PC-3 (cell line): ENCODE measurements around the gene TP63. TPM values are rescaled to one million over a fixed set of nuclear protein-coding genes. Genes with fewer than 3 reads are reported as not detected.

Experiments used
- ATAC-seq: fragments of 200-7000 bp; cut with Tn5 transposase; 2 replicates; pipeline ENCODE4 v1.9.1; 2020; ENCODE audit warnings: mild to moderate bottlenecking, moderate library complexity
- BruUV-seq: library from RNA; stranded (reverse); fragments of 400-500 nt; replicated peaks from 2 replicates; lab custom pipeline; 2021; lab: Mats Ljungman, UMichigan
- CTCF ChIA-PET: fragments of 300-600 bp; sonication (Branson Sonifier 250); formaldehyde crosslinking; loops from one replicate; lab custom pipeline; 2022; ENCODE audit warnings: antibody characterized with exemption; lab: Charles Lee
- POLR2A ChIA-PET: fragments of 300-600 bp; sonication (Branson Sonifier 250); formaldehyde crosslinking; loops from one replicate; lab custom pipeline; 2022; ENCODE audit warnings: antibody characterized with exemption; ENCODE audit not compliant: unreplicated experiment; lab: Charles Lee
- DNase-seq: peaks from one replicate; pipeline ENCODE4 v3.0.0-alpha.2; 2015
- H2AFZ ChIP-seq: fragments of 300-600 bp; sonication (generic); 2 replicates; pipeline ENCODE4 v1.6.0; 2016; ENCODE audit warnings: antibody characterized with exemption, low read length
- H3F3A ChIP-seq: fragments of 300-600 bp; sonication (generic); one replicate; pipeline ENCODE4 v1.6.0; 2017; ENCODE audit warnings: antibody characterized with exemption, low read length, control low read depth, mild to moderate bottlenecking; ENCODE audit not compliant: unreplicated experiment
- H3K27ac ChIP-seq: fragments of 300-600 bp; sonication (generic); 2 replicates; pipeline ENCODE4 v1.5.1; 2016; ENCODE audit warnings: mild to moderate bottlenecking, low read length
- H3K27me3 ChIP-seq: fragments of 300-600 bp; sonication (generic); 2 replicates; pipeline ENCODE4 v1.6.1; 2016; ENCODE audit warnings: low read length, mixed read lengths
- H3K36me3 ChIP-seq: fragments of 300-600 bp; sonication (generic); 2 replicates; pipeline ENCODE4 v1.6.1; 2016; ENCODE audit warnings: low read depth, mixed run types, low read length, mixed read lengths
- H3K4me1 ChIP-seq: fragments of 300-600 bp; sonication (generic); 2 replicates; pipeline ENCODE4 v1.5.1; 2016; ENCODE audit warnings: low read length; ENCODE audit not compliant: insufficient read depth
- H3K4me2 ChIP-seq: fragments of 300-600 bp; sonication (generic); 2 replicates; pipeline ENCODE4 v1.6.0; 2016; ENCODE audit warnings: low read length
- H3K4me3 ChIP-seq: fragments of 300-600 bp; sonication (generic); 2 replicates; pipeline ENCODE4 v1.5.1; 2016; ENCODE audit warnings: mild to moderate bottlenecking, low read length, mixed read lengths
- H3K79me2 ChIP-seq: fragments of 300-600 bp; sonication (generic); 2 replicates; pipeline ENCODE4 v1.6.1; 2017; ENCODE audit warnings: low read length, mixed read lengths
- H3K9ac ChIP-seq: fragments of 300-600 bp; sonication (generic); 2 replicates; pipeline ENCODE4 v1.6.0; 2016; ENCODE audit warnings: mild to moderate bottlenecking, low read length
- H3K9me2 ChIP-seq: fragments of 300-600 bp; sonication (generic); replicated peaks from 2 replicates; pipeline ENCODE4 v1.6.1; 2016; ENCODE audit warnings: mixed run types, low read length, mixed read lengths
- H3K9me3 ChIP-seq: fragments of 300-600 bp; sonication (generic); 2 replicates; pipeline ENCODE4 v1.6.1; 2016; ENCODE audit warnings: low read length, mixed read lengths
- H4K20me1 ChIP-seq: fragments of 300-600 bp; sonication (generic); 2 replicates; pipeline ENCODE4 v1.6.1; 2016; ENCODE audit warnings: low read length, mixed read lengths
- EZH2 ChIP-seq: fragments of 300-600 bp; sonication (generic); IDR thresholded peaks from one replicate; pipeline ENCODE4 v1.6.1; 2017; ENCODE audit warnings: antibody characterized with exemption, mild to moderate bottlenecking, low read length; ENCODE audit not compliant: unreplicated experiment
- EZH2phosphoT487 ChIP-seq: fragments of 300-600 bp; sonication (generic); IDR thresholded peaks from 2 replicates; pipeline ENCODE4 v1.6.1; 2018; ENCODE audit warnings: mild to moderate bottlenecking, antibody characterized with exemption, low read length, borderline replicate concordance
- intact Hi-C: fragments of 100-400 bp; cut with micrococcal nuclease; formaldehyde crosslinking; loops from 2 replicates; pipeline ENCODE4 v1.9.0; 2023
- total RNA-seq: library from RNA; depleted of rRNA; stranded (reverse); fragments of >200 nt; gene quantifications from 2 replicates; pipeline ENCODE4 v1.2.3, GENCODE V29; 2014
- TF ChIP-seq, protein P1 (sequence below): fragments of 300-600 bp; sonication (generic); conservative IDR thresholded peaks from 2 replicates; pipeline ENCODE4 v1.5.1; 2017; ENCODE audit warnings: antibody characterized with exemption, low read depth, mild to moderate bottlenecking, low read length

TP63 gene
- total RNA-seq, 1 experiment from 2014 or later, result 0.29 TPM

DNA sequence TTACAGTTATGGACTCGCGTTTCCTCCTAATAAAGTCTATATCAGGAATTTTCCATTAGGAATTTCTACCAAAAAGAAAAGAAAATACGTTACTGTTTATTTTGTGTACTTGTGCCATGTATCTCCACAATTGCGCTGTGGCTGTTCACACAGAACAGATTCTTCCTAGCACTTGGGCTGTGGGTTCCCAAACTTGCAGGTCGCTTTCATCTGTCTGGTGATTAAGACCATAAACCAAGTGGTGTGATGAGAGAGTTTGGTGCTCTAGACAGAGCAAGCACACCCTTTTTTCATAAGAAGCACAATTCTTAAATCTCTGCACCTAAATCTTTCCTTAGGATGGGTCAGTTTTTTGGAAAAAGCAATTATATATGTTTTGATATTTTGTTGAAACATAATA, 203.3 kb downstream of the TP63 start:
- CTCF ChIA-PET, result no interaction called here
- Histone ChIP-seq H4K20me1 (no peaks in the 10 kb centered on the region), H3K36me3 (no peaks in the 10 kb centered on the region), H2AFZ (no peak overlapping the region), H3K9ac (no peak overlapping the region), H3K9me3 (no peaks in the 10 kb centered on the region), H3K79me2 (no peaks in the 10 kb centered on the region), H3K4me1 (0 out of 2 replicates have a peak, but pooled peaks cover 4% of the 10 kb centered on the region), H3K27ac (no peak overlapping the region), H3K27me3 (no peaks in the 10 kb centered on the region), H3F3A (no peaks in the 10 kb centered on the region), H3K4me3 (no peak overlapping the region), H3K4me2 (no peak overlapping the region), H3K9me2 (no peaks in the 10 kb centered on the region)
- ATAC-seq (no peak), DNase-seq (no peak)
- POLR2A ChIA-PET, result no interaction called here
- no TSS peak for BruUV-seq
- TF ChIP-seq EZH2phosphoT487 (no peak), EZH2 (no peak)
- TF ChIP-seq, protein P1, sequence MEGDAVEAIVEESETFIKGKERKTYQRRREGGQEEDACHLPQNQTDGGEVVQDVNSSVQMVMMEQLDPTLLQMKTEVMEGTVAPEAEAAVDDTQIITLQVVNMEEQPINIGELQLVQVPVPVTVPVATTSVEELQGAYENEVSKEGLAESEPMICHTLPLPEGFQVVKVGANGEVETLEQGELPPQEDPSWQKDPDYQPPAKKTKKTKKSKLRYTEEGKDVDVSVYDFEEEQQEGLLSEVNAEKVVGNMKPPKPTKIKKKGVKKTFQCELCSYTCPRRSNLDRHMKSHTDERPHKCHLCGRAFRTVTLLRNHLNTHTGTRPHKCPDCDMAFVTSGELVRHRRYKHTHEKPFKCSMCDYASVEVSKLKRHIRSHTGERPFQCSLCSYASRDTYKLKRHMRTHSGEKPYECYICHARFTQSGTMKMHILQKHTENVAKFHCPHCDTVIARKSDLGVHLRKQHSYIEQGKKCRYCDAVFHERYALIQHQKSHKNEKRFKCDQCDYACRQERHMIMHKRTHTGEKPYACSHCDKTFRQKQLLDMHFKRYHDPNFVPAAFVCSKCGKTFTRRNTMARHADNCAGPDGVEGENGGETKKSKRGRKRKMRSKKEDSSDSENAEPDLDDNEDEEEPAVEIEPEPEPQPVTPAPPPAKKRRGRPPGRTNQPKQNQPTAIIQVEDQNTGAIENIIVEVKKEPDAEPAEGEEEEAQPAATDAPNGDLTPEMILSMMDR, result no peak
- intact Hi-C loops, result no loop called here

DNA sequence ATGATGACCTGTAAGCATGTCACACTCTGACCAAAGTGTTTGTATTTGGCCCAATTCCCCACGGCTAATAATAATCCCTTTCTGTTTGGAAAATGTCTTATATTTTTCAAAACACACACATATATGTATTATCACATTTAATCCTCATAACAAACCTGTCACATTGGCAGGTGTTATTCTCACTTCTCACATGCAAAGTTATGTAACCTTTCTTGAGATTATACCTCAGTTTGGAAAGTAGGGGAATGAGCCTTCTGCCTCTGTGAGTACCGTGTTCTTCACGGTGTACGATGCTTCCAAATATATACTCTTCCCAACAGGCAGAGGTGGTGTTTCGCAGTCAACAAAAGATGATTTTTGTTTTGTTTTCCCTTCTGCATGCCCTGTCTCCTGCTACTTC, 205.6 kb downstream of the TP63 start:
- Histone ChIP-seq H3K36me3 (no peaks in the 10 kb centered on the region), H3K9ac (no peak overlapping the region), H3F3A (no peaks in the 10 kb centered on the region), H2AFZ (no peak overlapping the region), H3K27me3 (no peaks in the 10 kb centered on the region), H4K20me1 (no peaks in the 10 kb centered on the region), H3K4me1 (peaks cover 17% of the 10 kb centered on the region), H3K27ac (no peak overlapping the region), H3K4me2 (no peak overlapping the region), H3K79me2 (no peaks in the 10 kb centered on the region), H3K9me3 (no peaks in the 10 kb centered on the region), H3K4me3 (no peak overlapping the region), H3K9me2 (no peaks in the 10 kb centered on the region)
- CTCF ChIA-PET, result no interaction called here
- intact Hi-C loops, result no loop called here
- TF ChIP-seq, protein P1, result no peak
- TF ChIP-seq EZH2phosphoT487 (no peak), EZH2 (no peak)
- ATAC-seq (no peak), DNase-seq (no peak)
- BruUV-seq, result no TSS peak
- POLR2A ChIA-PET, result no interaction called here

DNA sequence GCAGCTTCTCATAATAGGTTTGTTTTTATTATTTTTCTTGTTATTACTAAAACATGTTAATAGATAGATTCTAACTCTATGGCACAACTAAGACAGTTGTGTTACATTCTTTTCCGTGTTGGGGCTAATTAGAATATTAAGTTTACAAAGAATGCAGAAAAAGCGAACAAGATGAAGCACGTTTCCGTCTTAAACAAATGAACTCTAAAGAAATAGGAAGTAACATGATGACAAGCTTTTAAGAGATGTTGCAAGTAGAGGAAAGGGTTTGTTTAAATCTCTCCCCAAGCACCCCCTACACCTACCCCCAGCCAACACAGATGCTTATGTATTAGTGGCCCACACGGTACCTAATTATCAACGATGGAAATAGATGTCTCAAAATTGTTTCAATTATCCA, 207.1 kb downstream of the TP63 start:
- POLR2A ChIA-PET, result interaction anchor here (0.6 kb wide), 1 partner anchor 560 kb away, joined by 7 read pairs; no protein-coding TSS in a partner anchor
- Histone ChIP-seq H3K4me2 (no peak overlapping the region), H3K36me3 (no peaks in the 10 kb centered on the region), H4K20me1 (no peaks in the 10 kb centered on the region), H3K79me2 (no peaks in the 10 kb centered on the region), H3K9me2 (no peaks in the 10 kb centered on the region), H3F3A (no peaks in the 10 kb centered on the region), H3K9me3 (no peaks in the 10 kb centered on the region), H2AFZ (no peak overlapping the region), H3K4me1 (peaks cover 24% of the 10 kb centered on the region), H3K9ac (no peak overlapping the region), H3K27me3 (no peaks in the 10 kb centered on the region), H3K27ac (no peak overlapping the region), H3K4me3 (no peak overlapping the region)
- ATAC-seq (no peak), DNase-seq (no peak)
- no TSS peak for BruUV-seq
- CTCF ChIA-PET, result no interaction called here
- no peak for TF ChIP-seq EZH2phosphoT487
- TF ChIP-seq, protein P1, result no peak
- intact Hi-C loops, result no loop called here
